HL-60 (cell line): ENCODE measurements around the gene IGFBP3.

ENCODE experiments used
- DNase-seq, 2 experiments: peaks; one replicate each; pipeline ENCODE4 v3.0.0-alpha.2; 2010 to 2020; ENCODE audit warnings: low read depth in 1 of 2, low spot score in 1 of 2
- H3K27ac ChIP-seq: fragments of 250-450 bp; sonication (Bioruptor Pico); replicated peaks from 2 replicates; pipeline ENCODE4 v1.5.1; 2020; ENCODE audit warnings: mild to moderate bottlenecking, moderate library complexity
- H3K27me3 ChIP-seq: fragments of 250-450 bp; sonication (Bioruptor Pico); 2 replicates; pipeline ENCODE4 v1.5.1; 2021; ENCODE audit warnings: mild to moderate bottlenecking, moderate library complexity; ENCODE audit not compliant: insufficient read depth, poor library complexity, severe bottlenecking
- H3K4me3 ChIP-seq: replicated peaks from 2 replicates; pipeline ENCODE4 v1.5.1; 2011; ENCODE audit warnings: mild to moderate bottlenecking, control low read depth, low read length; ENCODE audit not compliant: insufficient read depth
- CTCF ChIP-seq: IDR thresholded peaks from one replicate; pipeline ENCODE4 v1.5.1; 2011; ENCODE audit warnings: low read length, control low read depth, inconsistent platforms; ENCODE audit not compliant: insufficient read depth
- GABPA ChIP-seq: IDR thresholded peaks from 2 replicates; pipeline ENCODE4 v1.6.1; 2012; ENCODE audit warnings: low read depth
- POLR2AphosphoS5 ChIP-seq: IDR thresholded peaks from 2 replicates; pipeline ENCODE4 v1.6.1; 2012; ENCODE audit warnings: low read depth
- REST ChIP-seq: IDR thresholded peaks from 2 replicates; pipeline ENCODE4 v1.6.1; 2012; ENCODE audit warnings: low read depth; ENCODE audit not compliant: insufficient replicate concordance
- SPI1 ChIP-seq: IDR thresholded peaks from 2 replicates; pipeline ENCODE4 v1.6.1; 2012; ENCODE audit warnings: low read depth, mild to moderate bottlenecking, borderline replicate concordance

Gene IGFBP3

GRCh38 chr7:45880433-45880860 lies 40.6 kb downstream of the IGFBP3 start:
- no peaks in the 10 kb centered on the region for H3K27me3 ChIP-seq
- no peak for TF ChIP-seq SPI1
- no peak for TF ChIP-seq REST
- TF ChIP-seq POLR2AphosphoS5: no peak
- no peak for DNase-seq
- no peak overlapping the region for H3K27ac ChIP-seq
- no peak overlapping the region for H3K4me3 ChIP-seq

- Histone ChIP-seq H3K4me3 (no peak overlapping the region), H3K27me3 (no peaks in the 10 kb centered on the region), H3K27ac (no peak overlapping the region)
- no peak for DNase-seq
- TF ChIP-seq GABPA (no peak), REST (no peak), CTCF (no peak), SPI1 (no peak), POLR2AphosphoS5 (no peak)
Observed at GRCh38 chr7:45878457-45879144, 42.5 kb downstream of the IGFBP3 start.

- H3K27ac ChIP-seq: no peak overlapping the region
- DNase-seq: no peak
- no peak overlapping the region for H3K4me3 ChIP-seq
- TF ChIP-seq REST (no peak), SPI1 (no peak), POLR2AphosphoS5 (no peak), GABPA (no peak), CTCF (no peak)
- H3K27me3 ChIP-seq: no peaks in the 10 kb centered on the region
Observed at GRCh38 chr7:45876519-45876918, 44.6 kb downstream of the IGFBP3 start.
